ENCODE measurements around the gene DNAH17. TPM values are rescaled to one million over a fixed set of nuclear protein-coding genes. Genes with fewer than 3 reads are reported as not detected.
A peak's percentile ranks its signal among the peaks of the same experiment; 100 is the strongest.

The DNAH17 gene
- total RNA-seq, 8 experiments from 2014 or later = 0.27 to 1.9 (median 0.67) TPM

DNA sequence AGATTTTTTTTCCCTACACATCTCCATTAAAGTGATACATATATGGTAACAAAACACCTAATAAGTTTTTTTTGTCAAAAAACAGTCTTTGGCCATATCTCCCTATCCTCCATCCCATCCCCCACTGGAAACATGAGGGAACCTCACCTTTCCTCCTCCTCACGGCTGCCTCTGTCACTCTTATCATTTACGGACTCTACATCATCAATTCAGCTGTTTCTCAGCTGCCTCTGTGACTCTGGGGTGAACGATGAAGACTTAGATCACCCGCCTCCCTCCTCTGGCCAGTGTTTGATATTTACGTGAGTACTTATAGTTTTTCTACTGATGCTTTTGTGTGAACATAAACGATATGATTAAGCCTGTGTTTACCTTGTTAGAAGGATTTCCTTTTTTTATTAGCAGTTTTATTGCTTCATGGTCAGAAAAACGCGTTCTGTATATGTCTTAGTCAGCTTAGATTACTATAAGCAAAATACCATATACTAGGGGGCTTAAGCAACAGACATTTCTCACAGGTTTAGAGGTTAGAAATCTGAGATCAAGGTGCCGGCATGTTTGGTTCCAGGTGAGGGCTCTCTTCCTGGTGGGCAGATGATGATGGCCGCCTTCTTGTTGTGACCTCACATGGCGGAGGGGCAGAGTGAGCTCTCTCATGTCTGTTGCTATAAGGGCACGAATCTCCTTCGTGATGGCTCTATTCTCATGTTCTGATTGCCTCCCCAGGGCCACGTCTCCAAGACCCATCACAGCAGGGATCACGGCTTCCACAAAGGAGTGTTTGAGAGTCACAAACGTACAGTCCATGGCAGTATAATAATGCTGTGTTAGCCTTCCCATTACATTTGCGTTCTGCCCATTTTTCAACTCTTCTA, 32.1 kb downstream of the DNAH17 start:
- no peak overlapping the region for H3K4me3 ChIP-seq
- ATAC-seq (replicated peaks in 6 of 8) = no peak
- in situ Hi-C loops (cut with MboI; ENCODE audit: low pct_unique_long_range_greater_than_20kb in 2 of 9, low sequenced_read_pairs in 9 of 9, unreplicated experiment in 9 of 9) = no loop called here
- no peak overlapping the region for H3K27ac ChIP-seq
- H3K4me1 ChIP-seq (replicated peaks in 1 of 2) = no peaks in the 10 kb centered on the region
- WGBS, 10 experiments = 65 to 92% (median 83%) methylated on average over 5 to 15 of the region's 17 CpGs; no CpG with 5 or more reads in 1 of the 10 experiments

DNA sequence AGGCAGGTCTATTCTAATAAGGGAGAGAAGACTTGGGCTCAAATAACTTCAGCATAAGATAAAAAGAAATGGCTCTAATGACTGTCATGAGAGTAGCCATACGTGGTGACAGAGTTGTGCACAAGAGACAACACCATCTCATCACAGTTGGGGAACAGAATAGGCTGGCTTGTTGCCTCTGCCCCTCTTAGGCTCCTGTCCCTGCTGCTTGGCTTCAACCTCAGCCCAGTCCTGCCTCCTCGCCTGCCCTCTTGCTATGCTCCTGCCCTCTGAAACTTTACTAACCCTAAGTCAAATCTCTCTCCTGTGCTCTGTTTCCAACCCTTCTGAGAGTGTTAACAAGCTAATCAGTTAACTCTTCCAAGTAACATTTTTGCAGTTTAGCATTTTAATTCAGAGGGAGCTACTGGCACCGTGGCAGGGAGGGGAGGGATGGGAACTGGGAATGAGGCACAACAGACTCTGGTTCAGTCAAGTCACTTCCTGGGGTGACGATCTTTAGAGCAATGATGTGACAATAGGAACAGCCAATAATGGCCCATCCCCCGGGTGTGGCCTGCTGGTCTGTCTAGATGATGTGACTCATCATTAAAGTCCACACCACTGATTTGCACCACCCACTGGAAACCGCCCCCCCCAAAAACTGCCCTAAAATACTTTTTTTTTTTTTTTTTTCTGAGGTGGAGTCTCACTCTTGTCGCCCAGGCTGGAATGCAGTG, 35.5 kb downstream of the DNAH17 start:
- in situ Hi-C loops (cut with MboI; ENCODE audit: low pct_unique_long_range_greater_than_20kb in 2 of 9, low sequenced_read_pairs in 9 of 9, unreplicated experiment in 9 of 9) = no loop called here
- 0 to 83% (median 75%) methylated on average over 2 to 6 of the region's 7 CpGs; no CpG with 5 or more reads in 4 of the 10 experiments for WGBS, 10 experiments
- Histone ChIP-seq H3K4me1 (replicated peaks in 1 of 2) (no peaks in the 10 kb centered on the region), H3K4me3 (no peak overlapping the region), H3K27ac (no peak overlapping the region)
- ATAC-seq (replicated peaks in 6 of 8) = peak in 6 of 8 experiments; percentile 24 to 98 (median 48)

DNA sequence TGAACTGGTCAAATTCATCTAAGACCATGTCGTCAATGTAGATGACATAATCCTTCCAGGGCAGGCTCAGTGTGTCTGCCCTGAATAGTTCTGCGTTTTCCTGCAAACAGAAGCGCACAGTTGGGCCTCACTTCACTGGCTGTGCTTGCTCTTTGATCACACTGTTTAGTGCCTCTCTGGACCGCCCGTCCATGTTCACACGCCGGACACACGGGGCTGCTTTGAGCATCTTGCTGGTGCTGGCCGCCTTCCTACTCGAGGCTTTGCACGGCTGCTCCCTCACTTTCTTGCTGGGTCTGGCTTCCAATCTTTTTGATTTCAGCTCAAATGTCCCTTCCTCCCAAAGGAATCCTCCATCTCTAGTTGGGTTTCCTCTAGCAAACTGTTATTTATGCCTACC, 37.4 kb downstream of the DNAH17 start:
- H3K4me1 ChIP-seq (replicated peaks in 1 of 2) = peaks cover 4 to 7% of the 10 kb centered on the region in 2 donors
- ATAC-seq (replicated peaks in 6 of 8) = no peak
- WGBS, 10 experiments = 64 to 100% (median 90%) methylated on average over 1 to 10 of the region's 11 CpGs; no CpG with 5 or more reads in 3 of the 10 experiments
- H3K4me3 ChIP-seq = no peak overlapping the region
- no peak overlapping the region for H3K27ac ChIP-seq
- in situ Hi-C loops (cut with MboI; ENCODE audit: low pct_unique_long_range_greater_than_20kb in 2 of 9, low sequenced_read_pairs in 9 of 9, unreplicated experiment in 9 of 9) = no loop called here

DNA sequence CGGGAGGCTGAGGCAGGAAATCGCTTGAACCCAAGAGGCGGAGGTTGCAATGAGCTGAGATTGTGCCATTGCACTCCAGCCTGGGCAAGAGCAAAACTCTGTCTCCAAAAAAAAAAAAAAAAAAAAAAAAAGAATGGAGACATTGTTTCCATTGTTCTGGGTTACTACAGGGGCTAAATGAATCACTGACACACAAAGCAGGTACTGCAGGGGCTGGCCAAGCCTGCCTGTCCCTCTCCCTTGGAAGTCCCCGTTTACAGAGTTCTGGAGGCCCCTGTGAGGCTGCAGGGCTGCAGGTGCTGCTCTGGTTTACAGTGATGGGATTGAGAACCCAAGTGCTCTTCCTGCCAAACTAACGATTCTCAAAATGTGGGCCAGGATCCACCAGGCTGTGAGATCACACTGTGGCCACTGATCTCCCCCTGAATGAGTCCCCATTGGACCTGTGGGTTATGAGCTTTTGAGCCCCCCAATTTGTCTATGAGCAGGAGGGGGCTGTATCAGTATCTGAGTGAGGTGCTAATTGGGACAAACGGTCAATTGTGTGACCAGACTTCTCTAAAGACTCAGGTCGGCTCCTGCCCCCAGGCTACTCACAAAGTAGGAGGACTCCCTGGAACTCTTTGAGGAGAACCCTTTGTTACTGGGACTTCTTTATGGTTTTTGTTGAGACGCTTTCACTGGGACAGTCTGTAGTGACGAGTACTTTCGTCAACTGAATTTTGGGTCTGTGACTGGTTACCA, 39.0 kb downstream of the DNAH17 start:
- in situ Hi-C loops (cut with MboI; ENCODE audit: low pct_unique_long_range_greater_than_20kb in 2 of 9, low sequenced_read_pairs in 9 of 9, unreplicated experiment in 9 of 9) = no loop called here
- ATAC-seq (replicated peaks in 6 of 8) = no peak
- Histone ChIP-seq H3K4me1 (replicated peaks in 1 of 2) (peaks cover 4 to 7% of the 10 kb centered on the region in 2 donors), H3K27ac (no peak overlapping the region), H3K4me3 (no peak overlapping the region)
- WGBS, 10 experiments = 58 to 100% (median 76%) methylated on average over 1 to 8 of the region's 10 CpGs; no CpG with 5 or more reads in 2 of the 10 experiments

DNA sequence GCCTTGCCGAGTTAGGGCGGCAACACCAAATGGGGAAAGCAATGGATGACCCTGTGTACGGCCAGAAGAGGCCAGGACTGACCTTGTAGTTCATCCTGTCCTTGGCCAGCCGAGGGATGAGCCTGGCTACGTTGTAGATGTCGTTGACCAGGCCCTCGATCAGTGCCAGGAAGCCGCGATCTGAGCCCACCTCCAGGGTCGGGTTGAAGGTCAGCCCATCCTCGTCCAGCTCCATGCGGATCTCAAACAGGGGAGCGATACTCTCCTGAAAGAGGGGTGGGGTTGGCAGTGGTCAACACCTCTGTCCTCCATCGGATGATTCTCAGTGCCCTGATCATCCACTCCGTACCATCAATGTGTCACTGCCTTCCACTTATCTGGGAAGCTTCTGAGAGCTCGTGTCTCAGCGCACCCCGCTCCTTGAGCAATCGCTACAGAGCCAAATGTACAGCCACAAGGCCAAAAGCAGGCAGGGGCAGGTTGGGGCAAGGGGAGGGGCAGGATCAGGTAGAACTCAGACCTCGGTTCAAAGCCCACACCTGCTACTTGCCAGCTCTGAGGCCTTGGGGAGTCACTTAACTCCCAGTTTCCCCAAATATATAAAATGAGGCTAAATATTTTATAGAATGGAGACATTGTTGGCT, 39.9 kb downstream of the DNAH17 start:
- 70 to 100% (median 94%) methylated on average over 1 to 10 of the region's 20 CpGs; no CpG with 5 or more reads in 3 of the 10 experiments for WGBS, 10 experiments
- in situ Hi-C loops (cut with MboI; ENCODE audit: low pct_unique_long_range_greater_than_20kb in 2 of 9, low sequenced_read_pairs in 9 of 9, unreplicated experiment in 9 of 9) = no loop called here
- no peak overlapping the region for H3K27ac ChIP-seq
- no peak overlapping the region for H3K4me3 ChIP-seq
- no peak for ATAC-seq (replicated peaks in 6 of 8)
- peaks cover 4 to 7% of the 10 kb centered on the region in 2 donors for H3K4me1 ChIP-seq (replicated peaks in 1 of 2)

DNA sequence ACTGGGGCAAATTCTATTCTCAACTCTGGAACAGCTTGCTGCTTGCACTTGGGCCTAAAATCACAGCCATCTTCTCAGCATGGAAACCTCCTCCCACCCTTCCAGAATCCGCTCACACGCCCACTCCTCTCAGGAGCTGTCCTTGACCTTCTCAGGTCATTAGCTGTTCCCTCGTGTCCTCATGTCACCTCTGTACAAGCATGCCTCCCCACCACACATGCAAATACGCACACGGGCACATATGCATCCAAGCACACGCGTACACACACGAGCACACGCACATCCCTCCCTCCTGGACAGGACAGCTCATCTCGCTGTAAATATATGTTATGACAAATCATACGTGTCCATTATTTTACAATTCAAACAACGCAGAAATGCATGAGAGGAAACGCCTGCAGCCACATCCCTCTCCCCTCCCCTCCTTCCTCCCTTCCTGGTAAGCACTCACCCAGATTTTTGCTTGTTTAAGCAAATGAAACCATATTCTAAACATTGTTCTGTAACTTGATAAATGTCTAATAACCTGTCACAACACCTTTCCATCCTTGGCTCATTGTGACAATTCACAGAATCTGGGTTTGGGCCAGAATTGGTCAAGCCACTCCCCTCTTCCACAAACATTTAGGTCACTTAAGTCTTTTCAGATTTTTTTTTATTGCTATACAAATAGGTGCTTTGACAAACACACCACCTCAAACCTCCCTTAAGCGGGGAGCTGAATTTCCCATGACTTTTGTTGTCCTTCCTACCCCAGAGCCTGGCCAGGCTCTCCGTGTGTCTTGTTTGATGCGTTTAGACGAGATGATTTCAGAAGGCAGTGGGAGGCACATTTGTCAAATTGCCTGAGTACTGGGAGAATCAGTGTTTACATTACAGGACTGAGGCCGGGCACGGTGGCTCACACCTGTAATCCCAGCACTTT, 41.7 kb downstream of the DNAH17 start:
- Histone ChIP-seq H3K4me3 (no peak overlapping the region), H3K27ac (no peak overlapping the region), H3K4me1 (replicated peaks in 1 of 2) (peaks cover 4 to 7% of the 10 kb centered on the region in 2 donors)
- in situ Hi-C loops (cut with MboI; ENCODE audit: low pct_unique_long_range_greater_than_20kb in 2 of 9, low sequenced_read_pairs in 9 of 9, unreplicated experiment in 9 of 9) = no loop called here
- ATAC-seq (replicated peaks in 6 of 8) = peak; percentile 22 to 96 (median 90)
- 0 to 82% (median 73%) methylated on average over 1 to 17 of the region's 19 CpGs; no CpG with 5 or more reads in 1 of the 10 experiments for WGBS, 10 experiments

DNA sequence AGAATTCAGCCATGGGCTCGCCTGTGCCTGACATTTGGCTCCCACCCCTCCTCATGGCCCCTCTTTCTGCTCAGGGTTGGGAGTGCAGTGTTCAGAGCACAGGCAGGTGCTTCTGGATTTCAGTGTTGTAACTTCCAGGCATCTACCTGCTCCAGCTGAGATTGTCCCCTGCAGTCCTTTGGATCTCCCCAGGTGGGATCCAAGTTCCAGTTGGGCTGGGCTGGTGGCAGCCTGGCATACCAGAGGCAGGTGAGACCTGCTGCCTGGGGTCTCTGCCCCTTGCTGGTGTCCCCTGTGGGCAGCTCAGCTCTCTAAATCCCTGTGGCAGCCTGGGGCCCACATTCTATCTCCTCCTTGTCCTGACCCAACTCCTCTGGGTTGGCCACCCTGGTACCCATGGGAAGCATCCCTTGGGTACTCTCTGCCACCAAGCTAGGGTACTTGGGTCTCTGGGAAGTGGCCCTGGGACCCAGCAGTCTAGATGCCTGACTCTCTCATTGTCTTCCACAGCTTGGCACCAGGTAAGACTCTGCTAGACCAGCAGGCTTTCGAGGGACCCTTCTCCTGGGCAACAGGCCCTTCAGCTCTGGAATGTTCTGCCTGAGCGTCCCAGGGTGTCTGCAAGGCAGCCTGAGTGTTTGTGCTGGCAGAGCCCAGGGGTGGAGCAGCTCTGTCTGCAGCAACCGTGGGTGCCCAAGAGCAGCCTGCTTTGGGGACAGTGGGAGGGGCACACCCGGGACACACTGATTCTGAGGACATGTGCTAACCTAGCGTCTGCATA, 42.5 kb downstream of the DNAH17 start:
- peaks cover 4 to 7% of the 10 kb centered on the region in 2 donors for H3K4me1 ChIP-seq (replicated peaks in 1 of 2)
- in situ Hi-C loops (cut with MboI; ENCODE audit: low pct_unique_long_range_greater_than_20kb in 2 of 9, low sequenced_read_pairs in 9 of 9, unreplicated experiment in 9 of 9) = no loop called here
- peak in 6 of 8 experiments; percentile 16 to 67 (median 44) for ATAC-seq (replicated peaks in 6 of 8)
- no peak overlapping the region for H3K4me3 ChIP-seq
- WGBS, 10 experiments = 0 to 93% (median 67%) methylated on average over 1 to 3 of the region's 6 CpGs; no CpG with 5 or more reads in 7 of the 10 experiments
- no peak overlapping the region for H3K27ac ChIP-seq

DNA sequence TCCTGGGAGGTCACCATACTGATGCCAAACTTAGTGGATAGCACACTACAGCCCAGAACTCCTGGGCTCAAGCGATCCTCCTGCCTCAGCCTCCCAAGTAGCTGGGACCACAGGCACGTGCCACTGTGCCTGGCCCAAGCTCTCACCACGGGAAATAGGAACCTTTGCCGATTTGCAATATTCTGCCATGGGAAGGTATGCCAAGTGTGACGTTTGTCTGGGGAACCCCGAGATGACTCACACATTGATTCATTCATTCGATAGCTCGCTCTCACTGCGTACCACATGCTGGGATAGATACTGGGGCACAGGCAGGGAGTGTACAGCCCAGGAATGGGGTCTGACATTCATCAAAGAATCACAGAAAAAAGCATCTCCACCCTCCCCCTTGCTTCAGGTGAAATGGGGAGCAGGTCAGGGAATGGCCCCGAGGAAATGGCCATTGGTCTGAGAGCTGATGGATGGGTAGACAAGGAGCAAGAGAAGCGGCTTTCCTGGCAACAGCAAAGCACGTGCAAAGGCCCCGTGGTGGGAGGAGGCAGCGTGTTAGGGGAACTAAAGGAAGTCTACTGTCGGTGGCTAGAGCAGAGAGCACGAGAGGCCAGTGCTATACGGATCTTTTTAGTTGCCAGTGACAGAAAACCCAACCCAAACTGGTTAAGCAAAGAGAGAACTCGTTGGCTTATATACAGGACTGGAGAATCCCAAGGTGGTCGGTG, 44.1 kb downstream of the DNAH17 start:
- H3K4me1 ChIP-seq (replicated peaks in 1 of 2) = peaks cover 4 to 7% of the 10 kb centered on the region in 2 donors
- ATAC-seq (replicated peaks in 6 of 8) = no peak
- H3K4me3 ChIP-seq = no peak overlapping the region
- H3K27ac ChIP-seq = no peak overlapping the region
- in situ Hi-C loops (cut with MboI; ENCODE audit: low pct_unique_long_range_greater_than_20kb in 2 of 9, low sequenced_read_pairs in 9 of 9, unreplicated experiment in 9 of 9) = no loop called here
- 67 to 100% (median 87%) methylated on average over 1 to 12 of the region's 19 CpGs; no CpG with 5 or more reads in 1 of the 10 experiments for WGBS, 10 experiments

DNA sequence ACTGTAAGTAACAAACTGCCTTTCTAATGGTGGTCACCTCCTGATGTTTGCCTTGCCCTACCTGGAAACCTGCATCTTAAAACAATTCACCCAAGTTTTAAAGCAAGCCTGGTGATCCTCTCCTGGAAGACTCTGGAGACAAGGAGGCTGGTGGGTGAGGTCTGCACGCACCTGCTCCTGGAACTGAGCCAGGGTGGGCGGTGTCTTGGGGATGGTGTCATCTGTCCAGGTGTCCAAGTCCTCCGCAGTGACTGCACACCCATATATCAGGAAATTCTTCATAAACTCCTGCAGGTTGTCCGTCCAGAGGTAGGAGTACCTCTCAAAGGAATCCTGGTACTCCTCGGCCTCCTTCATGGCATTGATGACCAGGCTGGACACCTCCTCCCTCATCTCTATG, 44.9 kb downstream of the DNAH17 start:
- Histone ChIP-seq H3K4me3 (no peak overlapping the region), H3K27ac (no peak overlapping the region), H3K4me1 (replicated peaks in 1 of 2) (peaks cover 4 to 7% of the 10 kb centered on the region in 2 donors)
- no peak for ATAC-seq (replicated peaks in 6 of 8)
- WGBS, 10 experiments = 87 to 100% (median 100%) methylated on average over 1 to 3 of the region's 5 CpGs; no CpG with 5 or more reads in 7 of the 10 experiments
- in situ Hi-C loops (cut with MboI; ENCODE audit: low pct_unique_long_range_greater_than_20kb in 2 of 9, low sequenced_read_pairs in 9 of 9, unreplicated experiment in 9 of 9) = no loop called here

DNA sequence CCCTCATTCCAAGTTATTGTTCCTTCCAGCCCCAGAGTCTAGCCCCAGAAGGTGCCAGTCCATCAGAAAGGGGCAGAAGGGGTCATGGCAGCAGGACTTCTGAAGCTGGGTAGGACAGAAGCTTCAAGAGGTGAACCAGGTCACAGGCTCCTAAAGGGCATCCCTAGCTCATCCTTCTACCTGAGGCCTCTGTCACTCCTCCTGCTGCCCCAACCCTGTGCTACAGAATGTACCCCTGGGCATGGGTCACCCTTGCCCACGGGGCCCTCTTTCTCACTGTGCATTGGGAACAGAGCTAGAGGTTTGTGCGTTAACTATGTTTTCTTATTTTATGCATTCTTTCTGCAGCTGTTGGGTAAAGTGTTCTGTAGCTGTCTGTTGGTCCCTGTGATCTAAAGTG, 46.5 kb downstream of the DNAH17 start:
- no peak overlapping the region for H3K4me3 ChIP-seq
- in situ Hi-C loops (cut with MboI; ENCODE audit: low pct_unique_long_range_greater_than_20kb in 2 of 9, low sequenced_read_pairs in 9 of 9, unreplicated experiment in 9 of 9) = no loop called here
- H3K4me1 ChIP-seq (replicated peaks in 1 of 2) = peaks cover 4 to 9% of the 10 kb centered on the region in 2 donors
- ATAC-seq (replicated peaks in 6 of 8) = no peak
- no peak overlapping the region for H3K27ac ChIP-seq
- WGBS, 10 experiments = 30 to 93% (median 81%) methylated on average over 1 to 2 of the region's 2 CpGs; no CpG with 5 or more reads in 6 of the 10 experiments
